Suppressor macrophage treated with lipopolysaccharide for 4 hours (primary cell): ENCODE results near the gene SOWAHB.

Experiments used
- DNase-seq: peaks from one replicate; pipeline ENCODE4 v3.0.0-alpha.2; 2020

Gene SOWAHB

GRCh38 chr4:76897536-76898384 is at the start of gene SOWAHB:
Gene SOWAHB, minus strand, starts transcription at chr4:76898144. Its CDS starts 295 bp downstream, at chr4:76897849.
- DNase-seq: no peak

DNA sequence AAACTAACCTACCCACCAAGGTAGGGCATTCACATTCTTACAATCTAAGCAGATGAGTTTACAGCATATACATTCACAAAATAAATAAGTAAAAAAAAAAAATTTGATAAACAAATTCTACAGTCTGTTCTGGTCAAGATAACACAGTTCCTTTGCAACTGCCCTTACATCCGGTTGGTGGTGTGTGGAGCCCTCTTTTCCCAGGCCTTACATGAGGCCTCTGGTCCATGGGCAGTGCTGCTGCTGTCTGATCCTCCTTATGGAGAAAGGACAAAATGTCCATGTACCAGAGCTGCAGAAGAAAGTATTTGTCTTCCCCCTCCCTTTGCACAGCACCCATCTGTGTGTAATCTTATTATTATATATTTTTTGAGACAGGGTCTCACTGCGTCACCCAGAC is 49.4 kb upstream of the SOWAHB start:
- no peak for DNase-seq

DNA sequence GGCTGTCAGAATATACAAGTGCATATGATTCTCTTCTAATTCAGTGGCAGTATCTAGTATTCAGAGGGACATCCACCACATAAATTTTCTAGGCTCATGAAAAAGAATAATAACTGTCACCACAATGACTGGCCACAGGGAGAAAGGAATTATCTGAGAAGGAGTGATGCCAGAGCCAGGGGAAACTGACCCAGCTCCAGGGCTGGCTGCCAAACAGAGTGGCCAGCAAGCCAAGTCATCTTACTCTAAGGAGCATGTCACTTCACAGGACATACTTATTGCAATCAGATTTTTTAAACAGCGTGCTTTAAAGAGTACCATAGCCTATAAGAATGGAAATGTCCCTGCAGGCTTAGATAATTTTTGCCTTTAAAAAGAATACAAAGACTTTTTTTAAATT is 45.8 kb upstream of the SOWAHB start:
- no peak for DNase-seq

DNA sequence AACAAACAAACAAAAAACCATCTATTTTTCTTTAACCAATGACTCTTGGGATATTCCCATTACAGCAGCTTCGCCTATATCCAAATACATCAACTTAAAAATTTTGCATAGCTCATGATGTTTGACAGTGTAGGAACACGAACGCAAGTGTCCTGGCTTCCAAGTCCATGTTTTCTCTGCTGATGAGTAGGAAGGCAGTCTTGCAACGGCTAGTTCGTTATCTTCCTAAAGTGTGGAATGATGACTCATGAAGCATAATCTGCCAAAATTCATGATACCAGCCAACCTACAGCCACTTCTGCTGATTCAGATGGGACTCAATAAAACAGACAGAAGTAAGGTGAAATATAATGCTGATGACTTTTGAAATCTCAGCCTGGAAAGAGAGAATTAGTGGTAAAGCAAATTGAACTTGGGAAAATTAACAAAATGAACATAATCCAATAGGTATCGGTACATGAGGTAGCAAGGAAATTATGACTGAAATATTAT is 45.2 kb upstream of the SOWAHB start:
- no peak for DNase-seq

DNA sequence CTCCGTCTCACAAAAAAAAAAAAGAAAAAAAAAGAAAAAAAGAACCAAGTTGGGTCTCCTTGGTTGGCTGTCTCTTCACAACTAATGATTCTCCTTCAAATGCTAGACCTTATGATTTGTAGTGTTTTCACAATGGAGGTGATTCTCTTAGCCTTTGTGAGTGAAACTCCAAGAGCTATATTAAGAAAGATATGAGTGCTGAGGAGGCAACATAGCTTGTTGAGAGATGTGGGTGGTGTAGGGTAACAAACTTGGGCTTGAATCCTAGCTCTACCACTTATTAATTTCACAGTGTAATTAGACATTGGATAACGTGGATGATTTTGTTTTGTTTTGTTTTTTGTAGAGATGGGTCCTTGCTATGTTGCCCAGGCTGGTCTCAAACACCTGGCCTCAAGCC is 41.2 kb upstream of the SOWAHB start:
- DNase-seq: no peak

- no peak for DNase-seq
Observed at GRCh38 chr4:76931576-76932276, 33.8 kb upstream of the SOWAHB start.

- DNase-seq: no peak
Observed at GRCh38 chr4:76931087-76931486, 33.1 kb upstream of the SOWAHB start.

DNA sequence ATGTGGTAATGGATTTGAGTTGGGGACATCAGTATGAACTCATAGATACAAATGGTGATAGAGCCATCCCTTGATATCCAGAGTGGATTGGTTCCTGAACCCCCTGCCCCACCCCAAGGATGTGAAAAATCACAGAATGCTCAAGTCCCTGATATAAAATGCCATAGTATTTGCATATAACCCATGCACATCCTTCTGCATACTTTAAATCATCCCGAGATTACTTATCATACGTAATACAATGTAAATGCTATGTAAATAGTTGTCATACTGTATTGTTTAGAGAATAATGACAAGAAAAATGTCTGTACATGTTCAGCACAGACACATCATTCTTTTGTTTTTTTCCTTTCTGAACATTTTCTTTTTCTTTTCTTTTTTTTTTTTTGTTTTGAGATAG is 32.7 kb upstream of the SOWAHB start:
- no peak for DNase-seq

DNA sequence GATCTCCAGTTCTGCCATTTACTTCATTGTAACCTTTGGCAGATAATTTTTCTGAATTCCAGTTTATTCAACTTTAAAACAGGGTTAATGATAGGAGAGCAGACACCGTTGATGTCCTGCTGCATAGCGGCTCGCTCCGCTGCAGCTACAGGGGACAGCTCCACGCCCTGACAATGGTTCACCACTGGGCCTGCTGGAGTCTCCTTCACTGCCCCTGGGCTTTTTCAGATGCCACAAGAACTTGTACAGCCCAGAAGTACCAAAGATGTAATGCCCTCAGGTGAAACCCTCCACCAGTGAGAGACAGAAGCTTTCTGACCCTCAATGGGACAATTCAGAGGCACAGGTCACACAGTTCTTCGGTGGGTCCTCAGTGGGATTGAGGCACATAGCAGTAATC is 28.9 kb upstream of the SOWAHB start:
- DNase-seq: no peak

- no peak for DNase-seq
Observed at GRCh38 chr4:76923619-76924357, 25.8 kb upstream of the SOWAHB start.

DNA sequence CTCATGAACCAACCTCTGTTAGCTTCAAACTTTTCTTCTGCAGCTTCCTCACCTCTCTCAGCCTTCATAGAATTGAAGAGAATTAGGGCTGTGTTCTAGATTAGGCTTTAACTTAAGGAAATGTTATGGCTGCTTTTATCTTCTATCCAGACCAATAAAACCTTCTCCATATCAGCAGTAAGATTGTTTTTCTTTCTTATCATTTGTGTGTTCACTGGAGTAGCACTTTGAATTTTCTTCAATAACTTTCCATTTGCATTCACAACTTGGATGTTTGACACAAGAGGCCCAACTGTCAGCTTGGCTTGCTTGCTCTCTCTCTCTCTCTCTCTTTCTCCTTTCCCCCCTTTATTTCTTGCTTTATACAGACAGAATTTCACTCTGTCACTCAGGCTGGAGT is 22.8 kb upstream of the SOWAHB start:
- no peak for DNase-seq

- no peak for DNase-seq
Observed at GRCh38 chr4:76909711-76910110, 11.8 kb upstream of the SOWAHB start.

GRCh38 chr4:76905521-76905920 is 7.6 kb upstream of the SOWAHB start:
- no peak for DNase-seq

DNA sequence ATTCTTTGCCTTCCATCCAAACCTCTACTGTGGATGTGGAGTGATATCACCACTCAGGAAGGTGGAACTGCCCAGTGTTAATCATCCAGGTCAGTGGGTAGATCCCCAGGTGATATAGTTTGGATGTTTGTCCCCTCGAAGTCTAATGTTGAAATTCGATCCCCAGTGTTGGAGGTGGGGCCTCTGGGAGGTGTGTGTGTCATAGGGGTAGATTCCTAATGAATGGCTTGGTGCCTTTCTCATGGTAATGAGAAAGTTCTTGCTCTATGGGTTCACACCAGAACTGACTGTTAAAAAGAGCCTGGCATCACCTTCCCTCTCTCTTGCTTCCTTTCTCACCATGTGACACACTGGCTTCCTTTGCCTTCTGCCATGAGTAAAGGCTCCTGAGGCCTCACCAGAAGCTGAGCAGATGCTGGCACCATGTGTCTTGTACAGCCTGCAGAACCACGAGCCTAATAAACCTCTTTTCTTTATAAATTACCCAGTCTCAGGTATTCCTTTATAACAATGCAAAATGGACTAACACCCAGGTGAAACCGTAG is 6.8 kb upstream of the SOWAHB start:
- DNase-seq: no peak

DNA sequence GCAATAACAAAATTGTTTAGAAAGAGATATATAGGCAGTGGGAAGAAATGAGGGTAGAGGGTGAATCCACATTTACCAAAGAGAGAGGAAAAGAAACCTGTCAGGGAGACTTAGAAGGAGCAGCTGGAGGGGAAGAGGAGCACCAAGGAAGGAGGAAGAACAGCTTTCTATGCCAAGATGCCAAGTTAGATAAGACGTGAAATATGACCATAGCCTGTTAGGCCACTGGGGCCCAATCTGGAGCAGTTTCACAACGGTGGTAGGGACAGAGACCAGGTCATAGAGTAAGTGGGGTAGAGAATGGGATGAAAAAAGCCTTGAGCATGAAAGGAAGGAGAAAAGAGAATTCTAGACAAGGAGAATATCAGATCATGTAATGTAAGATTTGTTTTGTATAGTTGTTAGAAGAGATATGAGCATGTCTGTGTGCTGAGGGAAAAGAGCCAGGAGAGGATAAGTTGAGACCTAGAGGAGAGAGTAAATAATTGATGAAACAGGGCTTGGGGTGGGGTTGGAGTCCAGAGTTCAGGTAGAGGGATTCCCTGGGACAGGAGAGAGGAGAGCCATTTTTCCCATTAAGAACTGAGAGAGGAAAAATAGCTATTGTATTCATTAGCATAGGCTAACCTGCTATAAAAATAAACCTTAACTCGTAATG is 4.4 kb upstream of the SOWAHB start:
- DNase-seq: no peak

GRCh38 chr4:76898949-76899645 is 1.2 kb upstream of the SOWAHB start:
- no peak for DNase-seq

DNA sequence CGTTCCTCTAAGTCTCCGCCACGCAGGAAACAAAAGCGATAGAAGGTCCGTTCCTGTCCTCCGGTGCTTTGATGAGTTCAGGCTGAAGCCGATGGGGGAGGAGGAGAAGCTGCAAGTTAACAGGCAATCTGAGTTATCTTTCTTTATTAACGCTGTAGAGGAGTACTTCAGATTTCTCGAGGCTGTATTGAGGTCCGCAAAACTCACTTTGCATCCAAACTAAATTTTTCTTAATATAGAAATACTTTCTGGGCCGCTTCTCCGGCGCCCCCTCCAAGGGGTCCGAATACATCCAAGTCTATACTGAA is 395 bp upstream of the SOWAHB start:
- DNase-seq: no peak

GRCh38 chr4:76896614-76897535 is 1.1 kb downstream of the SOWAHB start:
- no peak for DNase-seq

DNA sequence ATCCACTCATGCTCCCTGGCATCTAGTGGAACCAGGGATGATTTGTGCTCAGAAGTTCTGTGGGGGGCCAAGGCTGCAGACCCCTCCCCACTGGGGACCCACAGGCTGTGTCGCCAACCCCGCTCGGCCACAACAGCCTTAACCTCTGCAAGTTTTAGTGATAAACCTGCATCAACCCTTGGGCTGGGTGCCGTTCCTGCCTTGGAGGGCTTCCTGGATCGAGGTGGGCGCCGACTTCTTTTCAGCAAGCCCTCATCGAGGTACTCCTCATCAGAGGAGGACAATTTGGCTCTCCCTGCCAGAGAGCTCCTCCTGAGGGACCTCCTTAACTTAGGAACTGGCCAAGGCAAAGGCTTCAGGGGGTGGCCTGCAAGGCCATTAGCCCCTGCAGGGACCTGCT is 1.9 kb downstream of the SOWAHB start:
- no peak for DNase-seq

- no peak for DNase-seq
Observed at GRCh38 chr4:76895619-76896018, 2.3 kb downstream of the SOWAHB start.
